Common myeloid progenitor, CD34-positive (primary cell): ENCODE measurements around the gene CAST.

Experiments used
- CTCF ChIA-PET: fragments of 350-600 bp; sonication (Branson Sonifier 250); formaldehyde crosslinking; loops from one replicate; lab custom pipeline; 2021; ENCODE audit warnings: antibody characterized with exemption; lab: Charles Lee
- POLR2A ChIA-PET: fragments of 350-600 bp; sonication (Branson Sonifier 250); formaldehyde crosslinking; loops from one replicate; lab custom pipeline; 2021; ENCODE audit warnings: antibody characterized with exemption; lab: Charles Lee
- DNase-seq, 3 donors: peaks; one replicate each; pipeline versions ENCODE4 v3.0.0 to v3.0.0-alpha.2; 2013
- H3K27ac ChIP-seq, 2 experiments: 1 replicate in 1 of 2; 2 replicates in 1 of 2; pipeline ENCODE4 v1.7.0; 2013; ENCODE audit warnings: inconsistent platforms in 2 of 2, low read length in 2 of 2, mild to moderate bottlenecking in 2 of 2, low read depth in 1 of 2, moderate library complexity in 1 of 2; ENCODE audit not compliant: severe bottlenecking in 2 of 2, insufficient read depth in 1 of 2, poor library complexity in 1 of 2
- H3K27me3 ChIP-seq, 5 experiments: replicated peaks in 2 of 5; 1 replicate in 3 of 5; 2 replicates in 2 of 5; pipeline versions ENCODE4 v1.6.1 to v1.7.0; 2013; ENCODE audit warnings: low read length in 4 of 5, mild to moderate bottlenecking in 2 of 5, moderate library complexity in 2 of 5, inconsistent platforms in 1 of 5; ENCODE audit not compliant: insufficient read depth in 5 of 5, control insufficient read depth in 4 of 5
- H3K36me3 ChIP-seq, 4 experiments: 1 replicate in 2 of 4; 2 replicates in 2 of 4; pipeline versions ENCODE4 v1.6.1 to v1.7.0; 2013; ENCODE audit warnings: low read length in 3 of 4, control low read depth in 1 of 4, mild to moderate bottlenecking in 1 of 4; ENCODE audit not compliant: control insufficient read depth in 4 of 4, insufficient read depth in 4 of 4
- H3K4me1 ChIP-seq, 4 experiments: 1 replicate in 3 of 4; 2 replicates in 1 of 4; pipeline versions ENCODE4 v1.6.1 to v1.7.1; 2013; ENCODE audit warnings: low read length in 3 of 4, mild to moderate bottlenecking in 3 of 4, control low read depth in 1 of 4, inconsistent platforms in 1 of 4, moderate library complexity in 1 of 4; ENCODE audit not compliant: control insufficient read depth in 4 of 4, insufficient read depth in 4 of 4; ENCODE audit errors: control extremely low read depth in 1 of 4
- H3K4me3 ChIP-seq, 7 experiments: 1 replicate in 4 of 7; 2 replicates in 3 of 7; pipeline versions ENCODE4 v1.5.1 to v1.7.0; 2013; ENCODE audit warnings: mild to moderate bottlenecking in 7 of 7, low read length in 6 of 7, moderate library complexity in 6 of 7, inconsistent platforms in 2 of 7, low read depth in 2 of 7, control low read depth in 1 of 7; ENCODE audit not compliant: insufficient read depth in 4 of 7, control insufficient read depth in 1 of 7; ENCODE audit errors: extremely low read depth in 1 of 7
- H3K9me3 ChIP-seq, 5 experiments: 1 replicate in 4 of 5; 2 replicates in 1 of 5; pipeline versions ENCODE4 v1.6.1 to v1.7.1; 2013; ENCODE audit warnings: low read length in 4 of 5, mild to moderate bottlenecking in 2 of 5, inconsistent platforms in 1 of 5, low read depth in 1 of 5, moderate library complexity in 1 of 5; ENCODE audit not compliant: control insufficient read depth in 4 of 5, insufficient read depth in 2 of 5; ENCODE audit errors: control extremely low read depth in 1 of 5
- whole genome bisulfite sequencing: methylation state at CpG from one replicate; pipeline ENCODE4 v1.1.5; 2013; ENCODE audit not compliant: insufficient coverage; 5-methylcytosine and 5-hydroxymethylcytosine counted together

Gene CAST

GRCh38 chr5:96664669-96665068 is 2.5 kb downstream of the CAST start:
- no peaks in the 10 kb centered on the region for H3K9me3 ChIP-seq
- H3K4me1 ChIP-seq, result peaks cover 5 to 24% (median 18%) of the 10 kb centered on the region in 4 experiments
- ChIA-PET POLR2A (no interaction called here), CTCF (interaction anchor here (1.4 to 2.2 kb wide), 2 partner anchors 10 to 22 kb away, joined by 3 to 9 read pairs; no protein-coding TSS in a partner anchor)
- H3K27ac ChIP-seq, result no peak overlapping the region
- H3K4me3 ChIP-seq, result no peak overlapping the region
- H3K27me3 ChIP-seq, result peaks cover 0 to 9% (median 0%) of the 10 kb centered on the region in 5 experiments
- DNase-seq, result peak in 1 of 3 donors; percentile 16
- H3K36me3 ChIP-seq, result no peaks in the 10 kb centered on the region

- 100% methylated on average over 1 of the region's 2 CpGs for WGBS
- POLR2A ChIA-PET, result interaction anchor here (0.5 to 0.6 kb wide), 2 partner anchors 15 to 44 kb away, joined by 3 read pairs; no protein-coding TSS in a partner anchor
- H3K4me1 ChIP-seq, result peaks cover 0 to under 1% (median 0%) of the 10 kb centered on the region in 4 experiments
Measured at GRCh38 chr5:96668725-96669124, 6.5 kb downstream of the CAST start.

GRCh38 chr5:96669909-96670308 is 7.7 kb downstream of the CAST start:
- no peak for DNase-seq
- Histone ChIP-seq H3K36me3 (no peaks in the 10 kb centered on the region), H3K27me3 (no peaks in the 10 kb centered on the region), H3K4me3 (no peak overlapping the region), H3K4me1 (no peaks in the 10 kb centered on the region), H3K27ac (no peak overlapping the region), H3K9me3 (no peaks in the 10 kb centered on the region)
- ChIA-PET CTCF (interaction anchor here (1.2 to 2.0 kb wide), 2 partner anchors 18 to 19 kb away, joined by 3 to 9 read pairs; no protein-coding TSS in a partner anchor), POLR2A (no interaction called here)
- WGBS, result no CpG with 5 or more reads among the region's 3 CpGs

More at GRCh38 chr5:96668725-96669124, 6.5 kb downstream of the CAST start:
- no peaks in the 10 kb centered on the region for H3K36me3 ChIP-seq
- H3K27me3 ChIP-seq, result no peaks in the 10 kb centered on the region
- no peaks in the 10 kb centered on the region for H3K9me3 ChIP-seq
- no peak overlapping the region for H3K4me3 ChIP-seq
- H3K27ac ChIP-seq, result no peak overlapping the region
- CTCF ChIA-PET, result interaction anchor here (0.6 kb wide), 1 partner anchor 885 kb away, joined by 3 read pairs; no protein-coding TSS in a partner anchor
- no peak for DNase-seq

GRCh38 chr5:96671441-96671840 is 9.3 kb downstream of the CAST start:
- no peaks in the 10 kb centered on the region for H3K27me3 ChIP-seq
- H3K27ac ChIP-seq, result no peak overlapping the region
- no peaks in the 10 kb centered on the region for H3K36me3 ChIP-seq
- CTCF ChIA-PET, result interaction anchor here (2.0 kb wide), 1 partner anchor 16 kb away, joined by 9 read pairs; no protein-coding TSS in a partner anchor
- no peaks in the 10 kb centered on the region for H3K4me1 ChIP-seq
- POLR2A ChIA-PET, result no interaction called here
- no peak for DNase-seq
- H3K4me3 ChIP-seq, result no peak overlapping the region
- no peaks in the 10 kb centered on the region for H3K9me3 ChIP-seq
- WGBS, result 100% methylated on average over 5 of the region's 5 CpGs

GRCh38 chr5:96673127-96673526 is 11.0 kb downstream of the CAST start:
- Histone ChIP-seq H3K36me3 (no peaks in the 10 kb centered on the region), H3K27ac (no peak overlapping the region), H3K27me3 (no peaks in the 10 kb centered on the region), H3K4me3 (no peak overlapping the region), H3K4me1 (no peaks in the 10 kb centered on the region), H3K9me3 (no peaks in the 10 kb centered on the region)
- DNase-seq, result no peak
- ChIA-PET CTCF (no interaction called here), POLR2A (no interaction called here)

- Histone ChIP-seq H3K27me3 (no peaks in the 10 kb centered on the region), H3K9me3 (no peaks in the 10 kb centered on the region), H3K4me3 (no peak overlapping the region), H3K36me3 (peaks cover 0 to 4% (median 0%) of the 10 kb centered on the region in 4 experiments), H3K27ac (no peak overlapping the region), H3K4me1 (peaks cover 0 to 3% (median 0%) of the 10 kb centered on the region in 4 experiments)
- DNase-seq, result no peak
- POLR2A ChIA-PET, result no interaction called here
- CTCF ChIA-PET, result no interaction called here
- WGBS, result 100% methylated on average over 1 of the region's 1 CpG
Measured at GRCh38 chr5:96675882-96676281, 13.7 kb downstream of the CAST start.

GRCh38 chr5:96677496-96677895 is 15.3 kb downstream of the CAST start:
- Histone ChIP-seq H3K27me3 (no peaks in the 10 kb centered on the region), H3K4me3 (no peak overlapping the region), H3K4me1 (peaks cover 0 to 5% (median 0%) of the 10 kb centered on the region in 4 experiments), H3K36me3 (peaks cover 0 to 4% (median 0%) of the 10 kb centered on the region in 4 experiments), H3K9me3 (no peaks in the 10 kb centered on the region), H3K27ac (no peak overlapping the region)
- 60% methylated on average over 1 of the region's 2 CpGs for WGBS
- CTCF ChIA-PET, result no interaction called here
- POLR2A ChIA-PET, result no interaction called here
- DNase-seq, result no peak
